NCI-H748 (cell line): ENCODE results near the gene AHCYL2.
"Not testable (repeated sequence)": the region's sequence is repeated elsewhere in the genome, so short reads cannot be mapped to it uniquely, and the experiment has no call there.

Experiments used
- DNase-seq: peaks from one replicate; lab custom pipeline; 2025; ENCODE audit not compliant: unreplicated experiment; lab: John Stamatoyannopoulos, UW

Gene AHCYL2

DNA sequence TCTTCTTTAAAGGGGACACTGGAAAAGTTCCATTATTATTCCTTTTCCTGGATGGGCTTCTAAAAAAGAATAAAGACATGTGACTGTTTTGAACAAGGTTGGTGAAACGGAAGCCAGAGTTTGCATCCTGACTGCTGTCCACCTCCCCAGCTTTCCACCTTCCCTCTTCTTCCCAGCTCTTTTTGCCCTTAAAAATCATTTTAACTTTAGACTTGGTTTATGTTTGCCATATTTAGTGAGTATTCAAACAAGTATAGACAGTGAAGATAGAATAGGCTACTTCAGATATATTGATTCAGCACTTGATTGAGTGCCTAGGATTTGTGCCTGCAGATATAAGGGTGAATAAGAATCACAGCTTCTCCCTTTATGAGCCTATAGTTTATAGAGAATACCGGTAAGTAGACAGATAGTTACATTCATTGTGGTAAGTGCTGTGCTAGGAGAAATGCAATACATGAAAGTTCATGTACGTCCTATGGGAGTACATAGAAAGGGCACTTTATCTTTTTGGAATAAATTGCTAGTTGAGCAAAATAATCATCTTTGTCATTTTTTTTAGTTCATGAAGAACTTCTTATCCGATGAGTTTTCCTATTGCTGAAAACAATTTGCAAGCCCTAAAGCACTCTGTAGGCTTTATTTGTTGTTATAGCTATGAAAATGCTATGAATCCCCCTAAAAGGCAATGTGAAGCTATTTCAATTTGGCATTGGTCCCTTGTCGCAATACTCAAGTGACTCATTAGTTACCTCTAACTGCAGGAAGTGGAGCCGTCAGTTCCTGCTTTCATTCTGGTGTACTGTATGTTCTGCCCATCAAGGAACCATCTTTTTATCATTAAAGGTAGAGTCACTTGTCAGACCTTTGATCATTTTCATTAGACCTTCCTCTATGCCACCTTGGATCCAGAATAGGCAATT is 152.2 kb downstream of the AHCYL2 start:
- DNase-seq: no peak

DNA sequence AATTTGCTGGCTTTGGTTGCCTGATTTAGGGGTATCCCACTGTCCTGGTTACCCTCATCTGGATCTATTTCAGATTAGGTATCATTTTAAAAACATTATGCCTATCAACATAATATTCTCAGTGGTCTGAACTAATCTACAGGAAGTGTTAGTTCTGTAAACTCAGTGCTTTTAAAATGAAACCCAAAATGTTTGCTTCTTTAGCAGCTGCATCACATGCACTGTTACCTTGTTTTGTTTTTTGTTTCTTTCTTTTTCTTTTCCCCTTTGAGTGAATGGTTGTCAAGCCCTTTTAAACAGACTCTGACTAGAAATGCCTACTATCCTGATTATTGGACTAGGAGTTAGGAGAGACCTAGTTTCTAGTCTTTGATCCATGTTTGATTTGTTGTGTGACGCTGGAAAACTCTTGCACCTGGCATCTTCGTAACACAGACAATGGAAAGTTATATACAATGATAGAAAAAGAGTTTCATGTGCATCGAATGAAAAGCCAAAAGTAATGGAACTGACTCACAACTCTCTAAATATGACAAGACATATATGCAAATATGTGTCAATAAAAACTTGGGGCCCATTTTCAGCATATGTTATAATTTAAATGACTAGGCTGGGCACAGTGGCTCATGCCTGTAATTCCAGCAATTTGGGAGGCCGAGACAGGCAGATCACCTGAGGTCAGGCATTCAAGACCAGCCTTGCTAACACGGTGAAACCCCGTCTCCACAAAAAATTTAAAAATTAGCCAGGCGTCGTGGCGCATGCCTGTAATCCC is 157.1 kb downstream of the AHCYL2 start:
- no peak for DNase-seq

DNA sequence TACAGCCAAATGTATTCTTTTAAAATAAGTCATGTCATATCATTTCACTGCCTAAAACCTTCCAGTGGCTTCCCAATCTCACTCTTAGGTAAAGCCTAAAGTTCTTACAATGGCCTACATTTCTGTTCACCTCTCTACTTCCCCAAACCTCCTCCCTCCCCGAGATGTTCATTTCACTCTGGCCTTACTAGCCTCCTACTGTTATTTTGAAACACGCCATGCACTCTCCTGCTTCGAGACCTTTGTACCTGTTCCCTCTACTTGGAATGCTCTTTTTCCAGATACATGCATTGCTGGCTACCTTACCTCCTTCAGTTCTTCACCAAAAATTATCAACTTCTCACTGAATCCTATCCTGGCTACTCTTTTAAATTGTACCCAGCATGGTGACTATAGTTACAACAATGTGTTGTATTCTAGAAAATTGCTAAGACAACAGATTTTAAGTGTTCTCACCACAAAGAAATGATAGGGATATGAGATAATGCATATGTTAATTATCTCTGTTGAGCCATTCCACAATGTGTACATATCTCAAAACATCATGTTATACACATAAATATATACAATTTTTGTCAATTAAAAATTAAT is 158.8 kb downstream of the AHCYL2 start:
- no peak for DNase-seq

DNA sequence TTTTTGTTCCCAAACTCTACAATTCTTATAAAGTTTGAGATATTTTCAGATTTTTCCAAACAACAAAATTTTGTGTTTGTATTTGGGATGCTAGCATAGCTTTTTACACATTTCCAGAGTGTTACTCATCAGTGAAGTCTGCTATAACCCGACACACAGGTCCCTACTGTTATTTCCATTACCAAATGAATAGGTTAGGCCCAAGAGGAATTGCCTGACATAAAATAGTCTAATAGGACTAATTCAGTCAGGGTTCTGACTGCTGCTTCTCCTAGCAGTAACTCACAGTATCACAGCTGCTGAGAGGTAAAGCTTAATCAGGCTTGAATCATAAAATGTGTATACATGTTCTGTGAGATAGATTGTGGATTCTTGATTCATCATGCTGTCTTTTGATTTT is 160.3 kb downstream of the AHCYL2 start:
- DNase-seq: no peak

- no peak for DNase-seq
Measured at GRCh38 chr7:129385598-129385997, 160.8 kb downstream of the AHCYL2 start.

- DNase-seq: no peak
Measured at GRCh38 chr7:129386506-129386905, 161.7 kb downstream of the AHCYL2 start.

DNA sequence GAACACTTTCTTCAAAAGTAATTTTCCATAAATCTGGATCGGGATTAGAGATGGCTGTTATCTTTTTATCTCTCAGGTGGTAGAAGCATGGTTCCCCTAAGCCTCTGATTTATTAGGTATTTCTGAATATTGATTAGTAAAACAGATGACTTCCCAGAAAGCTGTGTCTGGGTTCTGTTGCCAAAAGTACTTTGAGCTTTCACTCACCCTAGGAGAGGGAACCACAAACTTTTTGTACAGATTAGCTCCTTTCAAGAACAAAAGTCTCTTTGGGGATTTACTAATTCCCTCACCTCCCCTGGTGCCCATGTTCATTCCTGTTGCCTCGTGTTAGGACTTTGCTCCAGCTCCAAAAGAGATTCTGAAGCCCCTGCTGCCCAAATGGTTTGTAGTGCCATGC is 162.7 kb downstream of the AHCYL2 start:
- no peak for DNase-seq

DNA sequence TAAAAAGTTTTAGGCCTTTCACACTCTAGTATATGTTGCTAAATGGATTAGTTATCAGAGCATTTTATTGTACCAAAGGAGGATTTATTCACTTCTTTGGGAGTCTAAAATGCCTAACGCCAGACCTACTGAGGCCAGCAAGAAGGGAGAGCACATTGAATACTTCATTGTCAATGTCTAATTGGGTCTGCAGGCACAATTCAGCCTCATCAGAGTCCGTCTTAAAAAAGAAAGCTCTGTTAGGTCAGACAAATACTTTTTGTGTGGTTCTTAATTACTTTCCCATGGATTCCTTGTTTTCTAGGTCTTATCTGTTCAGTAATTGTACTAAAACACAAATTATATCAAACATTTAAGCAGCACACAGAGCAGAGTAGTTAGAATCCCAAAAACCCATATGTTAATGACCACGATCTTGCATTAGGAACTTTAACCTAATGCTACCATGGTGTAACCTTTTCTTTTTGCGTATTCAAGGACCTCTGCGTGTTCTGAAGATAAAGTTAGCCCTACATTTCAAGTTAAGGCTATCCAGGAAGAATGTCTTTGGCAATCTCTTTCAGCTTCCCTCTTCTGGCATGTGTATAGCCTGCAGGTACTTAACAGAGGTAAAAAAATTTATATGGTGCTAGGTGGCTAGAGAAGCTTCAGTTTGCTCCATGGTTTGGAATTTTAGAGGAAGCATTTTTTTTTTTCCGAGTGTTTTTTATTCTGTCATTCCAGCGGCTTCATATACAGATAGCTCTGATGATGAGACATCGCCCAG is 163.7 kb downstream of the AHCYL2 start:
- DNase-seq: no peak

DNA sequence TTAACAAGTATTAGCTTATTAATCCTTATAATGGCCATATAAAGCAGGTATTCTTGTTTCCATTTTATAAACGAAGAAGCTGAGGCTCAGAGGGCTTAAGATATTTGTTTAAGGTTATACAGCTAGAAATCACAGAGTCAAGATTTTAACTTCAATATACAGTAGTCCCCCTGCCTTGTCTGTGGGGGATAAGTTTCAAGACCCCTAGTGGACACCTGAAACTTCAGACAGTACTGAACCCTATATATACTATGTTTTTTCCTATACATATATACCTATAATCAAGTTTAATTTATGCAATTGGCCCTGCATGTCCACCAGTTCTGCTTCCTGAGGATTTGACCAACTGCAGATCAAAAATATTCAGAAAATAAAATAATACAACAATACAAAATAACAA is 165.0 kb downstream of the AHCYL2 start:
- DNase-seq: no peak

- no peak for DNase-seq
Measured at GRCh38 chr7:129390314-129390713, 165.5 kb downstream of the AHCYL2 start.

DNA sequence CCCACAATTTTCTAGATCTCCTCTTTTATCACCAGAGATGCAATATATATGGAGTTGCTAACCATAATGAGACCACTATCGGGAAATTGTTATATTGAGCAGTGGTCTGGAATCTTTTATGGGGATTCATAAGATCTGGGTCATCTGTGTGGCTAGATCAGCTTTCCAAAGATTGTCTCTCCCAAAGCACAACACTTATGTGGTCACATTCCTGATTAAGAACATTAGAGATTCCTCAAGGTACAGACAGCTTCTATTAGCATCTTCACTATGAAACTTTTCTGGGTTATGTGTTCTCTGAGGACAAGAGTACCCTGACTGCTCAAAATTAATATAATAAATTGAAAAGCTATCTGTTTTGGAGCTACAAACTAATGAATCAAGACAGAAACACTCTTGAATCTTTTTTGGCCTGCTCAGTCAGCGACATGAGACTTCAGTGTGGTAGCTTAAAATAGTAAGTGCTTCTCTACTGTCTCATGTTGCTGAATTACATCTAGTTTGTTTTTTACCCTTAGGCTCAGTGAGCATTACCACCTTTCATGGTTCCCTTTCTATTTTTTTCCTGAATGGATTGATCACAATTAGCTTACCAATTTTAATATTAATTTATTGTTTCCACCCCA is 166.8 kb downstream of the AHCYL2 start:
- no peak for DNase-seq

DNA sequence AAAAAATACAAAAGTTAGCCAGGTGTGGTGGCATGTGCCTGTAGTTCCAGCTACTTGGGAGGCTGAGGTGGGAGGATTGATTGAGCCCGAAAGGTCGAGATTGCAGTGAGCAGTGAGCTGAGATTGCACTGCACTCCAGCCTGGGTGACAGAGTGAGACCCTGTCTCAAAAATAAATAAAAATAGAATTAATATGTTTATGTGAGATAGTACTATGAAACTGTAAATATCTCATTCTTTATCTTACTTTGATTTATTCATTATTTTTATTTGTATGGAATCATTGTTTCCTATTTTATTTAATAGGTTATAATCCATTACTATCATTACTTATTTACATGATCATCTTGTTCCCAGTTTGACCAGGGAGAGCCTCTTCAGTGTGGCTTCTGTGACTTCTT is 168.4 kb downstream of the AHCYL2 start:
- DNase-seq: no peak

DNA sequence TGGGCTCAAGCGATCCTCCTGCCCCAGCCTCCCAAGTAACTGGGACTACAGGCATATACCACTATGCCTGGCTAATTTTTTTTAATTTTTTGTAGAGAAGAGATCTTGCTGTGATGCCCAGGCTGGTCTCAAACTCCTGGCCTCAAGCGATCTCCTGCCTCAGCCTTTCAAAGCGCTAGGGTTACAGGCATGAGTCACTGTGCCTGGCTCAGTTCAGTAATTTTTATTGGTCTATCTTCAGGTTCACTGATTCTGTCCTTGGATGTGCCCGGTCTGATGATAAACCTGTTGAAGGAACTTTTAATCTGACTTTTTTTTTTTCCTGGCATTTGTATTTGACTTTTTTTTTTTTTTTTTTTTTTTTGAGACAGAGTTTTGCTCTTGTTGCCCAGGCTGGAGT is 169.3 kb downstream of the AHCYL2 start:
- no peak for DNase-seq

DNA sequence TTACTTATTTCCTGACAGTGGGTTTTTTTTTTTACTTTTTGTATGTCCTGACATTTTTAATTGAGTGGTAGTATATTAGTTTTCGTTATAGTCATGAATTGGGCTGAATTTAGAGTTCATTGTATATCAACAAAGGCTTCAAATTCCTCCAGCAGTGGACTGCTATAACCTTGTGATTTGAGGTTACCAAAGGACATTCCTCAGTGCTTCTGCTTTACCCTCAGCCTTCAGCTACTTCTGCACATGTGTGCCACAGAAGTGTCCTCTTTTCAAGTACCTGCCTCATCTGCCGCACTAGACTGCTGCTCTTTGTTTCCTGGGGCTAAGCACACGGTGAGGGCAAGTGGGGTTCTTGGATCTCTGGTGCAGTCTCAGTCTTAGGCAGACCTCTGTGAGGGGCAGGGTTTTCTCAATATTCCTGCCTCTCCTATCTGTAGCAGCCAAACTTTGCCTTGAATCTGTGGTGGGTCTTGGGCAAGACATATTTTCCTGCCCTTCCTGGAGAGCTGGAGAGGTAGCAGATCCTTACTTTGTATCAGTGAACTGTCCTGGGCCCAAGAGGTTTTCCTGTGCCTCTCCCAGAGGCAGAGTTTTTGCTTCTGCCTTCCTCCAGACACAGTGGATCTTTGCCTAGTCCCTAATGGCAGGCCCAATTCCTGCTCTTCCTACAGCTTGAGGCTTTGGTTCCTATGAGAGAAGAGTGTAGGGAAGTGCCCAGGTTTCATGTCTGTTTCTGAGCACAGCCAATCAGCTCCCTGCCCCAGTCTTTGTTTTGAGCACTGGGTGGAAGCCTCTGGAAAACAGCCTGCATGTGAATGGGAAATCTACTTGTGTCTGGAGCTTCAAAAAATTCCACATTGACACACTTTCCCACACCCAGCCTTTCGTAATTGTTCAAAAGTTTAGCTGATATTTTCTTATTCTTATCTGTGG is 170.4 kb downstream of the AHCYL2 start:
- no peak for DNase-seq

- DNase-seq: no peak
Measured at GRCh38 chr7:129401228-129401966, 176.6 kb downstream of the AHCYL2 start.

DNA sequence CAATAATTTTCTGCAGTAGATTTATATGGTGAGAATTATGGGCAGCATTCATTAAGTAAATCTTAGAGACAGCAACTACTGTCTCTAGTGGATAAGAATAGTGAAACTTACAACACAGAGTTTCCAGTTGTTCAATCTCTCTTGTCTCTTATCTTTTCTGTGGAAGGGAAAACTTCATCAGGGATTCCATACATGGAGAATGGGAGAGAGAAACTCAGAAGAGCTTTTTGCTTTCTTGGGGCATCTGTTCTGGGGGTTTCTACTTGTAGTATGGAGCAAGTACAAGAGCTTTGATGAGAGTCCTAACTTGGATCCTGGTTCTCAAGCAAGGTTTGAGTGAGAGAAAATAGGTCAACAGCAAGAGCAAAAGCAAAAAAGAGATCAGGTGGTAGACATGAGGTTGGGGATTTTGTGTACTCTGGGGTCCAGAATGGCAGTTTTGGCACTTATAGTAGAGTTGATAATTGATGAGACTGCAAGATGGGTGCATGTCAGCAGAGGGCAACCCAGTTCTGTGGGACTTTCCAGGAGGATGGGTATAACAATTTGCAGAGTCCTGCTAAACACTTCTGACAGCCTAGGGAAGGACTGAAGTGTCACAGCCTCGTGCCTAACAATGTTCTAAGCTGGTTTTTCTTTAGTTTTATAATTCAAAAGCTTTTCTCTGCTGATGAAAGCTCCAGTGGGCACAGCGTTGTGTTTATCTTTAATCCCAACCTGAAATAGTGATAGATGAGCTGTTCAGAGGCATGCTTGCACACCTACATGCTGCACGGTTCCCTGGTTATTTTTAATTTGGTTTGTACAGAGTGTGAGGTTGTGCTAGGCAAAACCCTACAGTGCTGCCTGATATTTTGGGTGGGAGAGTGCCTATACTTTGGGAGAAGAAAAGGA is 177.4 kb downstream of the AHCYL2 start:
- no peak for DNase-seq

DNA sequence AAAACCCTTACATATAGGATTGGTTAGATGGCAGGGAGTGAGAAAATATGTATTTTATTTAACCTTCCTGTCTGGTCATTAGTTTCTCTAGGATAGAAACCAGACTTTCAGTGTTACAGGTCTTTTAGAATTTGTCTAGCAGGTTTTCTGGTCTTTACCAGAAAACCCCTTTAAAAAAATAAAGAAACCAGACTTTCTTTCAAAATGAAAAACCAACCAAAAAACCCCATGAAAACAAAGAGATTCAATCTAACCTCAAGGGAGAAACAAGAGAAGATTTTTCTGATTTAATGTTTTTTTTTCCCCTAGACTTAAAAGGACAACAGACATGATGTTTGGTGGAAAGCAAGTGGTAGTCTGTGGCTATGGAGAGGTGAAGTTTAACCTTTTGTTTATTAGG is 180.7 kb downstream of the AHCYL2 start:
- DNase-seq: no peak

- not testable (repeated sequence) for DNase-seq
Measured at GRCh38 chr7:129410238-129410637, 185.4 kb downstream of the AHCYL2 start.
